GM23338 (cell line): Measurements from ENCODE around the gene FLNA. TPM values are rescaled to one million over a fixed set of nuclear protein-coding genes. Genes with fewer than 3 reads are reported as not detected.
A peak's percentile ranks its signal among the peaks of the same experiment; 100 is the strongest.
"Not testable (repeated sequence)": the region's sequence is repeated elsewhere in the genome, so short reads cannot be mapped to it uniquely, and the experiment has no call there.

Experiments used
- ATAC-seq: fragments of 200-7000 bp; cut with Tn5 transposase; 3 replicates; pipeline ENCODE4 v1.9.1; 2020
- DNase-seq: peaks from one replicate; pipeline ENCODE4 v3.0.0-alpha.2; 2015; ENCODE audit warnings: low spot score
- H2AFZ ChIP-seq: fragments of 200-600 bp; sonication (generic); 2 replicates; pipeline ENCODE4 v1.8.0; 2016; ENCODE audit warnings: antibody characterized with exemption, mild to moderate bottlenecking, moderate library complexity
- H3F3A ChIP-seq: fragments of 200-600 bp; sonication (generic); replicated peaks from 2 replicates; pipeline ENCODE4 v1.8.0; 2017; ENCODE audit warnings: antibody characterized with exemption, mixed run types, low read depth
- H3K27ac ChIP-seq: fragments of 200-600 bp; sonication (generic); 2 replicates; pipeline ENCODE4 v1.6.1; 2016; ENCODE audit warnings: low read depth
- H3K27me3 ChIP-seq: fragments of 200-600 bp; sonication (generic); 2 replicates; pipeline ENCODE4 v1.8.0; 2016; ENCODE audit warnings: mild to moderate bottlenecking, mixed run types, moderate library complexity; ENCODE audit not compliant: insufficient read depth
- H3K36me3 ChIP-seq: fragments of 200-600 bp; sonication (generic); 2 replicates; pipeline ENCODE4 v1.8.0; 2016; ENCODE audit warnings: mild to moderate bottlenecking; ENCODE audit not compliant: insufficient read depth
- H3K4me1 ChIP-seq: fragments of 200-600 bp; sonication (generic); 2 replicates; pipeline ENCODE4 v1.8.0; 2016; ENCODE audit warnings: mild to moderate bottlenecking, moderate library complexity; ENCODE audit not compliant: insufficient read depth
- H3K4me2 ChIP-seq: fragments of 200-600 bp; sonication (generic); 2 replicates; pipeline ENCODE4 v1.7.1; 2017; ENCODE audit warnings: mixed run types
- H3K4me3 ChIP-seq: fragments of 200-600 bp; sonication (generic); 2 replicates; pipeline ENCODE4 v1.6.1; 2016; ENCODE audit warnings: mixed run types
- H3K79me2 ChIP-seq: fragments of 200-600 bp; sonication (generic); replicated peaks from 2 replicates; pipeline ENCODE4 v1.8.0; 2017; ENCODE audit warnings: mild to moderate bottlenecking; ENCODE audit not compliant: insufficient read depth
- H3K9me2 ChIP-seq: fragments of 200-600 bp; sonication (generic); 2 replicates; pipeline ENCODE4 v1.8.0; 2017; ENCODE audit not compliant: insufficient read depth
- H4K20me1 ChIP-seq: fragments of 200-600 bp; sonication (generic); replicated peaks from 2 replicates; pipeline ENCODE4 v1.8.0; 2017; ENCODE audit warnings: mild to moderate bottlenecking; ENCODE audit not compliant: insufficient read depth
- H3K27ac Mint-ChIP-seq: 2 replicates; pipeline ENCODE4 v1.8.0; 2020; ENCODE audit warnings: inconsistent platforms, mild to moderate bottlenecking, moderate library complexity, mixed read lengths
- H3K27me3 Mint-ChIP-seq: 3 replicates; pipeline ENCODE4 v1.8.0; 2022; ENCODE audit warnings: low read depth, mild to moderate bottlenecking, moderate library complexity, mixed read lengths, inconsistent platforms; ENCODE audit not compliant: insufficient read depth, poor library complexity
- H3K36me3 Mint-ChIP-seq: 3 replicates; pipeline ENCODE4 v1.8.0; 2021; ENCODE audit warnings: low read depth, mild to moderate bottlenecking, inconsistent platforms, moderate library complexity, mixed read lengths
- H3K4me1 Mint-ChIP-seq: 3 replicates; pipeline ENCODE4 v1.8.0; 2020; ENCODE audit warnings: mild to moderate bottlenecking, inconsistent platforms, mixed read lengths
- H3K4me3 Mint-ChIP-seq: 3 replicates; pipeline ENCODE4 v1.8.0; 2021; ENCODE audit warnings: moderate library complexity, mild to moderate bottlenecking, inconsistent platforms, mixed read lengths
- H3K9me3 Mint-ChIP-seq: 3 replicates; pipeline ENCODE4 v1.8.0; 2020; ENCODE audit warnings: moderate library complexity, mild to moderate bottlenecking, inconsistent platforms, mixed read lengths
- EZH2phosphoT487 ChIP-seq: fragments of 200-600 bp; sonication (generic); IDR thresholded peaks from one replicate; pipeline ENCODE4 v1.8.1; 2018; ENCODE audit warnings: antibody characterized with exemption; ENCODE audit not compliant: unreplicated experiment
- JUNB ChIP-seq: IDR thresholded peaks from one replicate; pipeline ENCODE4 v1.6.1; 2016; ENCODE audit warnings: antibody characterized with exemption; ENCODE audit not compliant: unreplicated experiment
- NANOG ChIP-seq: IDR thresholded peaks from 2 replicates; pipeline ENCODE4 v1.6.1; 2016; ENCODE audit warnings: antibody characterized with exemption, borderline replicate concordance
- POLR2AphosphoS5 ChIP-seq: IDR thresholded peaks from 2 replicates; pipeline ENCODE4 v1.6.1; 2016; ENCODE audit warnings: antibody characterized with exemption, low read depth
- ZNF114 ChIP-seq: fragments of 250-450 bp; sonication (Bioruptor Pico); IDR thresholded peaks from 2 replicates; pipeline ENCODE4 v1.5.0; 2020; ENCODE audit warnings: mild to moderate bottlenecking, moderate library complexity
- polyA plus RNA-seq: library from polyadenylated mRNA; unstranded; fragments of >200 nt; fragmentation: Nextera tagmentation; extraction: Ambion mirVana; gene quantifications from 2 replicates; pipeline ENCODE4 v1.2.1, GENCODE V29; 2016
- total RNA-seq: library from RNA; depleted of rRNA; stranded (reverse); fragments of >200 nt; shearing (Covaris generic); gene quantifications from 2 replicates; pipeline ENCODE4 v1.2.3, GENCODE V29; 2014

Gene FLNA
- total and polyA plus RNA-seq, 2 experiments from 2014 or later = 579 to 1,445 TPM

DNA sequence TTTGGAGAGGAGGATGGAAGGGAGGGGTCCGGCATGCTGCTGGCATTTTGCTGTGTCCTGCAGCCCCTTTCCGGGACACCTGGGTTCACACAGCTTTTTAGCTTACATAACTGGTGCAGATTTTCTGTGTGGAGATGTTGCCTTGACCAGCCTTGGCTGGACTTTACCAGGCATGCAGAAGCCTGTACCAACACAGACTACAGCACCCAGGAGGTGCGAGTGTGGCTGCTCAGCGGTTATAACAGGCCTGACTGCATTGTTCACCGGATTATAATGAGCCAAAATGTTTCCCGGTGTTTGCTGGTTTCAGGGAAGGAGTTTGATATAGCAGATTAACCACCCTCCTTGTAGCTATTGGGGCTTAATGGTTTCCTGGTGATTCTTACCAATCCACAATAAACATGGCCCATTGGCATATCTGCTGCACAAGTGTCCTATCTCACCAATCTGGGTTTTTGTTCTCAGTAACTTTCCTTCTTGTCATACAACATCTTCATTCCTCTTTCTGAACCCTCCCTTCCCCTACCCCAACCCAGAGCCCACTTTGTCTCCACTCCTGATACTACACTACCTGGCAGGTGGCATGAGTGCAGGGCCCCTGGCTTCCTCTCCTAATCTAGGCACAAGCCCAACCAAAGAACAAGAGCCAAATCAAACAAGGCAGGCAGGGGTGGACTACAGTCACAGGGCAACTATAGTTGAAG, 27.6 kb upstream of the FLNA start:
- Histone ChIP-seq H3K4me3 (no peak overlapping the region), H2AFZ (no peak overlapping the region), H3K4me2 (no peak overlapping the region), H4K20me1 (no peaks in the 10 kb centered on the region), H3F3A (peaks cover 21% of the 10 kb centered on the region), H3K27me3 (no peaks in the 10 kb centered on the region), H3K27ac (peak overlapping the region; percentile 92; the same call in 1 of the 2 replicates), H3K4me1 (peaks cover 6% of the 10 kb centered on the region; the same call in 1 of the 2 replicates), H3K36me3 (peaks cover 4% of the 10 kb centered on the region; the same call in 1 of the 2 replicates), H3K9me2 (no peaks in the 10 kb centered on the region), H3K79me2 (peaks cover 17% of the 10 kb centered on the region)
- TF ChIP-seq NANOG = no peak
- no peak for TF ChIP-seq ZNF114 (CRISPR knock-in tag)
- DNase-seq (no peak), ATAC-seq (peak; percentile 4)
- no peak overlapping the region for H3K4me3 Mint-ChIP-seq
- peaks cover 36% of the 10 kb centered on the region for H3K36me3 Mint-ChIP-seq
- peaks cover 40% of the 10 kb centered on the region for H3K27me3 Mint-ChIP-seq
- peaks cover 13% of the 10 kb centered on the region; the same call in 2 of the 3 replicates for H3K4me1 Mint-ChIP-seq
- H3K9me3 Mint-ChIP-seq = peaks cover 9% of the 10 kb centered on the region; the same call in 1 of the 3 replicates
- H3K27ac Mint-ChIP-seq = no peak overlapping the region

- peaks cover 36% of the 10 kb centered on the region for H3K36me3 Mint-ChIP-seq
Observed at GRCh38 chrX:154401045-154401799, 26.8 kb upstream of the FLNA start.

GRCh38 chrX:154400369-154400817, 26.0 kb upstream of the FLNA start:
- H3K9me2 ChIP-seq, H3K9me3 Mint-ChIP-seq, DNase-seq, H3K36me3 ChIP-seq, H3K4me1 ChIP-seq, H3K27me3 ChIP-seq, H2AFZ ChIP-seq, ATAC-seq, H4K20me1 ChIP-seq: not testable (repeated sequence)
- peaks cover 36% of the 10 kb centered on the region for H3K36me3 Mint-ChIP-seq
- 0 out of 2 replicates have a peak overlapping the region, but pooled peaks have one; percentile 90 for H3K4me2 ChIP-seq
- H3K27ac Mint-ChIP-seq = peak overlapping the region; percentile 65; the same call in 1 of the 2 replicates
- H3F3A ChIP-seq = peaks cover 21% of the 10 kb centered on the region
- peak overlapping the region; percentile 85; the same call in 1 of the 2 replicates for H3K4me3 ChIP-seq
- H3K27ac ChIP-seq = peak overlapping the region; percentile 92
- H3K79me2 ChIP-seq = peaks cover 17% of the 10 kb centered on the region
- H3K4me3 Mint-ChIP-seq = peak overlapping the region; percentile 100
- peaks cover 42% of the 10 kb centered on the region for H3K27me3 Mint-ChIP-seq
- peaks cover 13% of the 10 kb centered on the region; the same call in 2 of the 3 replicates for H3K4me1 Mint-ChIP-seq

More at GRCh38 chrX:154401045-154401799, 26.8 kb upstream of the FLNA start:
- TF ChIP-seq EZH2phosphoT487 (no peak), JUNB (no peak), POLR2AphosphoS5 (peak; percentile 75; the same call in 1 of the 2 replicates)
- Histone ChIP-seq H4K20me1 (no peaks in the 10 kb centered on the region), H3K4me3 (no peak overlapping the region), H3K36me3 (peaks cover 4% of the 10 kb centered on the region; the same call in 1 of the 2 replicates), H3K9me2 (no peaks in the 10 kb centered on the region), H3F3A (peaks cover 21% of the 10 kb centered on the region), H3K79me2 (peaks cover 17% of the 10 kb centered on the region), H3K4me1 (peaks cover 6% of the 10 kb centered on the region; the same call in 1 of the 2 replicates), H2AFZ (no peak overlapping the region), H3K27me3 (no peaks in the 10 kb centered on the region), H3K27ac (peak overlapping the region; percentile 92), H3K4me2 (no peak overlapping the region)
- peak overlapping the region; percentile 83 for H3K27ac Mint-ChIP-seq
- DNase-seq (peak; percentile 46), ATAC-seq (peak; percentile 14)
- H3K9me3 Mint-ChIP-seq = peaks cover 9% of the 10 kb centered on the region; the same call in 1 of the 3 replicates
- peak overlapping the region; percentile 100 for H3K4me3 Mint-ChIP-seq
- peaks cover 13% of the 10 kb centered on the region; the same call in 2 of the 3 replicates for H3K4me1 Mint-ChIP-seq
- H3K27me3 Mint-ChIP-seq = peaks cover 42% of the 10 kb centered on the region
